ENCODE measurements around the gene CCDC134. TPM values are rescaled to one million over a fixed set of nuclear protein-coding genes. Genes with fewer than 3 reads are reported as not detected.

Gene CCDC134
- polyA plus RNA-seq, 1 donor (not counting 4 experiments of a cell fraction or from before 2014, with no cell fraction given) = 4.1 TPM

DNA sequence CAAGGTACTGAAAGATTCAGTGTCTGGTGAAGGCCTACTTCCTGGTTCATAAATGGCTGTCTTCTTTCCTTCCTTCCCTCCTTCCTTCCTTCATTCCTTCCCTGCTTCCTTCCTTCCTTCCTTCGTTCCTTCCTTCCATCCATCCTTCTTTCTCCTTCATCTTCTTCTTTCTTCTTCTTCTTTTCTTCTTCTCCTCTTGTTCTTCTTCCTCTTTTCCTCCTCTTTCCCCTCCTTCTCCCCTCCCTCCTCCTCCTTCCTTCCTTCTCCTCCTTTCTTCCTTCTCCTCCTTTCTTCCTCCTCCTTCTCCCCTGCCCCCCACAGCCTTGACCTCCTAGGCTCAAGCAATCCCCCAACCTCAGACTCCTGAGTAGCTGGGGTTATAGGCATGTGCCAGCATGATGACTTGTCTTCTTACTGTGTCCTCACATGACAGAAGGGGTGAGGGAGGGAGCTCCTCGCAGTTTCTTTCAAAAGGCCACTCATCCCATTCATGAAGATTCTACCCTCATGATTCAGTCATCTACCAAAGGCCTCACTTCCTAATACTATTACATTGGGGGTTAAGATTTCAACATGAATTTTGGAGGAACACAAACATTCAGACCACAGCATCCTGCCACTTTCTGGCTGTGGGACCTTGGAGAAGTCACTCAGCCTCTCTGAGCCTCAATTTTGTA is 22.6 kb upstream of the CCDC134 start:
- Histone ChIP-seq H3K36me3 (ENCODE audit: control insufficient read depth in 2 of 2, extremely low read depth in 1 of 2, insufficient read depth in 2 of 2, low read length in 2 of 2) (no peaks in the 10 kb centered on the region), H3K9me1 (ENCODE audit: control insufficient read depth, extremely low read depth, insufficient read depth, low read length) (no peaks in the 10 kb centered on the region), H3K9me3 (ENCODE audit: control insufficient read depth, low read depth, low read length) (no peaks in the 10 kb centered on the region), H3K4me1 (ENCODE audit: control insufficient read depth, extremely low read depth, insufficient read depth, low read length) (peaks cover 7% of the 10 kb centered on the region), H3K27me3 (ENCODE audit: control insufficient read depth, extremely low read depth, insufficient read depth, low read length) (no peaks in the 10 kb centered on the region), H3K9ac (ENCODE audit: control insufficient read depth, extremely low read depth, insufficient read depth, low read length) (no peak overlapping the region), H2AFZ (ENCODE audit: control insufficient read depth, low read length) (no peak overlapping the region), H3K27ac (ENCODE audit: control insufficient read depth, insufficient read depth, low read length) (no peak overlapping the region), H3K4me3 (ENCODE audit: control insufficient read depth in 2 of 3, extremely low read depth in 1 of 3, insufficient read depth in 2 of 3, low read depth in 1 of 3, low read length in 3 of 3) (no peak overlapping the region), H3K79me2 (ENCODE audit: control insufficient read depth, insufficient read depth, low read length) (no peaks in the 10 kb centered on the region), H3K4me2 (ENCODE audit: control insufficient read depth, extremely low read depth, insufficient read depth, low read depth, low read length) (no peak overlapping the region), H4K20me1 (ENCODE audit: control insufficient read depth, extremely low read depth, insufficient read depth, low read length) (no peaks in the 10 kb centered on the region)
- DNase-seq (ENCODE audit: low read depth, low spot score) = no peak
- TF ChIP-seq, protein P1, sequence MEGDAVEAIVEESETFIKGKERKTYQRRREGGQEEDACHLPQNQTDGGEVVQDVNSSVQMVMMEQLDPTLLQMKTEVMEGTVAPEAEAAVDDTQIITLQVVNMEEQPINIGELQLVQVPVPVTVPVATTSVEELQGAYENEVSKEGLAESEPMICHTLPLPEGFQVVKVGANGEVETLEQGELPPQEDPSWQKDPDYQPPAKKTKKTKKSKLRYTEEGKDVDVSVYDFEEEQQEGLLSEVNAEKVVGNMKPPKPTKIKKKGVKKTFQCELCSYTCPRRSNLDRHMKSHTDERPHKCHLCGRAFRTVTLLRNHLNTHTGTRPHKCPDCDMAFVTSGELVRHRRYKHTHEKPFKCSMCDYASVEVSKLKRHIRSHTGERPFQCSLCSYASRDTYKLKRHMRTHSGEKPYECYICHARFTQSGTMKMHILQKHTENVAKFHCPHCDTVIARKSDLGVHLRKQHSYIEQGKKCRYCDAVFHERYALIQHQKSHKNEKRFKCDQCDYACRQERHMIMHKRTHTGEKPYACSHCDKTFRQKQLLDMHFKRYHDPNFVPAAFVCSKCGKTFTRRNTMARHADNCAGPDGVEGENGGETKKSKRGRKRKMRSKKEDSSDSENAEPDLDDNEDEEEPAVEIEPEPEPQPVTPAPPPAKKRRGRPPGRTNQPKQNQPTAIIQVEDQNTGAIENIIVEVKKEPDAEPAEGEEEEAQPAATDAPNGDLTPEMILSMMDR (optimal IDR thresholded peaks at IDR 0.05 in 1 of 3, IDR thresholded peaks at IDR 0.05 in 1 of 3, conservative IDR thresholded peaks at IDR 0.05 in 1 of 3; ENCODE audit: extremely low read depth in 1 of 3, insufficient read depth in 2 of 3, low read length in 3 of 3) = no peak
- no peak for TF ChIP-seq EZH2 (IDR thresholded peaks at IDR 0.05; ENCODE audit: low read length)
- FAIRE-seq = no peak
- dilution Hi-C loops (cut with MboI; ENCODE audit: extremely low pct_ligation_motif_present, low sequenced_read_pairs) = no loop called here

DNA sequence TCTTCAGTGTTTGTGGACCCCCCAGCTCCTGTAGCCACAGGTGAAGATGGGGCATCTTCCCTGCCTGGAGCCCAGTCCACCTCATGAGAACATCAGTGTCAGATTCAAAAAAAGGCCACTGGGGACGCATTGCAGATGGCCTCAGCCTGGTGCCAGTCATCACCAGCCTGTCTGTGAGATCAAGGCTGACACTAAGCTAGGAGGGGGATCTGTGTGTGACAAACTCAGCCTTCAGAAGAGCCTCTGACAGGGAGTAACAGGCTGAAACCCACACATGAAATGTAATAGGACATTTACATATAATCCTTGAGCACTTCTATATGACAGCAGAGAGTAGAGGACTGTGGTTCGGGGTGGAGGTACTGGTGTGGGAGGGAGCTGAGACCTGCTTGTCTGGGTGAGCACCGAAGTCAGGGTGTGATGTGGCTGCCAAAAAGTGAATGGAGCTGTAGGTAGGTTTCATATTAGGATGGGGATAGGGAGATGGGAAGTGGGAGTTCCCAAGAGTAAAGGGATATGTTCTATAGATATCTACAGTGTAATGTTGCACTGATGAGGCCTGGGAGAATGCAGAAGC is 20.5 kb upstream of the CCDC134 start:
- Histone ChIP-seq H3K9me3 (ENCODE audit: control insufficient read depth, low read depth, low read length) (no peaks in the 10 kb centered on the region), H3K36me3 (ENCODE audit: control insufficient read depth in 2 of 2, extremely low read depth in 1 of 2, insufficient read depth in 2 of 2, low read length in 2 of 2) (no peaks in the 10 kb centered on the region), H3K4me3 (ENCODE audit: control insufficient read depth in 2 of 3, extremely low read depth in 1 of 3, insufficient read depth in 2 of 3, low read depth in 1 of 3, low read length in 3 of 3) (no peak overlapping the region), H3K9ac (ENCODE audit: control insufficient read depth, extremely low read depth, insufficient read depth, low read length) (no peak overlapping the region), H3K79me2 (ENCODE audit: control insufficient read depth, insufficient read depth, low read length) (no peaks in the 10 kb centered on the region), H3K9me1 (ENCODE audit: control insufficient read depth, extremely low read depth, insufficient read depth, low read length) (no peaks in the 10 kb centered on the region), H3K27me3 (ENCODE audit: control insufficient read depth, extremely low read depth, insufficient read depth, low read length) (no peaks in the 10 kb centered on the region), H3K27ac (ENCODE audit: control insufficient read depth, insufficient read depth, low read length) (no peak overlapping the region), H3K4me2 (ENCODE audit: control insufficient read depth, extremely low read depth, insufficient read depth, low read depth, low read length) (no peak overlapping the region), H4K20me1 (ENCODE audit: control insufficient read depth, extremely low read depth, insufficient read depth, low read length) (no peaks in the 10 kb centered on the region), H2AFZ (ENCODE audit: control insufficient read depth, low read length) (no peak overlapping the region), H3K4me1 (ENCODE audit: control insufficient read depth, extremely low read depth, insufficient read depth, low read length) (peaks cover 3% of the 10 kb centered on the region)
- no peak for FAIRE-seq
- no peak for TF ChIP-seq EZH2 (IDR thresholded peaks at IDR 0.05; ENCODE audit: low read length)
- TF ChIP-seq, protein P1 (optimal IDR thresholded peaks at IDR 0.05 in 1 of 3, IDR thresholded peaks at IDR 0.05 in 1 of 3, conservative IDR thresholded peaks at IDR 0.05 in 1 of 3; ENCODE audit: extremely low read depth in 1 of 3, insufficient read depth in 2 of 3, low read length in 3 of 3) = no peak
- DNase-seq (ENCODE audit: low read depth, low spot score) = no peak
- dilution Hi-C loops (cut with MboI; ENCODE audit: extremely low pct_ligation_motif_present, low sequenced_read_pairs) = no loop called here

Measured in keratinocyte (primary cell).